ENCODE results near the gene CD300LD. TPM values are rescaled to one million over a fixed set of nuclear protein-coding genes. Genes with fewer than 3 reads are reported as not detected.
A peak's percentile ranks its signal among the peaks of the same experiment; 100 is the strongest.

Gene CD300LD
- polyA plus RNA-seq, 3 donors from 2014 or later, result not detected

DNA sequence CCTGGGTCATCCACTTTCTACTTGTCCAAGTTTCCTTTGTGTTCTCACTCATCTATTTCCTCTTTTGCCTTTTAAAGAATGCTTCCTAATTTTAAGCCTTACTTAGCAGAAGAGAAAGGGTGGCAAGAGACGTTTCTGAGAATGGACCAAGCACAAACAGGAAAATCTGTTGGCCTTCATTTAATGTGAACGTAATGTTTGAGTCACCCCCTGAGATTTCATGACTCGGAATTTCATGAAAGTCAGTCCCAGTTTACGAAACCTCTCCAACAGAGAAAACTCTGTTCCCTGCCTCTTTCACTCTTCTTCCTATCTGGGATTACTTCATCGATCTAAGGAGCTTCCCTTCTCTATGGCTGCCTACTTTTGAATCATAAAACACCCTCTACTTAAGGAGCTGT, 31.6 kb upstream of the CD300LD start, which contains the start of gene CD300E:
Gene CD300E, minus strand, starts transcription at position 46 of the 401 bp plus-strand sequence. CDS start 117 bp downstream, outside the sequence.
- Mint-ChIP-seq H3K4me3 (no peak within 1 kb of the TSS), H3K4me1 (no peaks in the 10 kb centered on the region), H3K27me3 (ENCODE audit: low read depth in 3 of 3) (peaks cover 5 to 16% (median 6%) of the 10 kb centered on the region in 3 donors), H3K27ac (no peak within 1 kb of the TSS), H3K9me3 (peaks cover 0 to 5% (median 0%) of the 10 kb centered on the region in 6 donors), H3K36me3 (peaks cover 0 to 3% (median 0%) of the 10 kb centered on the region in 3 donors)
- DNase-seq, result no peak

DNA sequence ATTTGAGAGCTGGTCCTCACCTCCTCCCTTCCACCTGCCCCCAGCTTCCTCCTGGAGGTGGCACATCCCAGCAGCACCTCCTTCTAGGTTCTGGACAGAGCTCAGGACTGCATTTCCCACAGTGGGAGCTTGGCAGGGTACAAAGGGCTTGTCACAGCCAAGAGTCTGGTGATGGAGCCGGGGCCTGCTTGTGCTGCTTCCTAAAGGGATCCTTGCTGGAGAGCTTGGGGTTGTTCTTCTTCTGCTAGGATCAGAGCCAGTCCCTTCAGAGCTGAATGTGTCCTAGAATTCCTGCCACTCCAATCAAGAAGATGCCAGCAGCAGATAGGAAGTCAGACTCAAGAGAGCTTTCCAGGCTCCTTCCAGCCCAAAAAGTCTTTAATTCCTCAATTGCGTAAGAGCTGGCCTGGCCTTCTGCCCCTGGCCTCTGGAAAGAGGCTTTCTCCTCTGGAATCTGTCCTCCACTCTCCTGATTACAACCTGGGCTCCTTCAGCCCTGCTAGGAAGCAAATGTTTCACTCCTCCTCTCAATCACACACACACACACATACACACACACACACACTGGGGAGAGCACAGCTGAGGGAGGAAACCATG, 27.1 kb upstream of the CD300LD start:
- H3K27ac Mint-ChIP-seq, result no peak overlapping the region
- peaks cover 0 to 2% (median 0%) of the 10 kb centered on the region in 6 donors for H3K9me3 Mint-ChIP-seq
- DNase-seq, result no peak
- no peaks in the 10 kb centered on the region for H3K4me1 Mint-ChIP-seq
- H3K27me3 Mint-ChIP-seq (ENCODE audit: low read depth in 3 of 3), result peaks cover 7 to 9% (median 9%) of the 10 kb centered on the region in 3 donors
- no peaks in the 10 kb centered on the region for H3K36me3 Mint-ChIP-seq
- H3K4me3 Mint-ChIP-seq, result no peak overlapping the region

DNA sequence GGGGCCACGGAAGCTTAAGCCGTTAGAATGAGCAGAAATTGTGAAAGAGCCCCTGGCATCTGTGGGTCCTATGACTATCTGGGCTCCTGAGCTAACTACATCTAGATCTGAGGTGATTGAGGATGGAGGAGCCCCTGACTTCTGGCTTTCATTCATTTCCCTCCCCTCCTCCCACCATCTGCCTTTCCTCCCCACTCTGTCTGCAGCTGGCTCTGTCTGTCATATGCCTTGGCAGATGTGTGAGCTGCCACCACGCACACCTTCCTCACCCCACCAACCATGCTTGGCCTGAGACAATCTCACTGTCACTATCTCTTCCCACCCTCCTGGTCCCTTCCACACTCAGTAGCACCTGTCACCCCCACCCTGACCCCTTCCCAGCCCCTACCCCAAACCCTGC, 26.4 kb upstream of the CD300LD start:
- Mint-ChIP-seq H3K27ac (peak overlapping the region in 1 of 6 donors; percentile 55), H3K4me1 (peaks cover 6% of the 10 kb centered on the region in 2 donors), H3K9me3 (peaks cover 0 to 2% (median 0%) of the 10 kb centered on the region in 6 donors), H3K36me3 (no peaks in the 10 kb centered on the region), H3K27me3 (ENCODE audit: low read depth in 3 of 3) (peaks cover 7 to 9% (median 7%) of the 10 kb centered on the region in 3 donors), H3K4me3 (no peak overlapping the region)
- DNase-seq, result no peak

DNA sequence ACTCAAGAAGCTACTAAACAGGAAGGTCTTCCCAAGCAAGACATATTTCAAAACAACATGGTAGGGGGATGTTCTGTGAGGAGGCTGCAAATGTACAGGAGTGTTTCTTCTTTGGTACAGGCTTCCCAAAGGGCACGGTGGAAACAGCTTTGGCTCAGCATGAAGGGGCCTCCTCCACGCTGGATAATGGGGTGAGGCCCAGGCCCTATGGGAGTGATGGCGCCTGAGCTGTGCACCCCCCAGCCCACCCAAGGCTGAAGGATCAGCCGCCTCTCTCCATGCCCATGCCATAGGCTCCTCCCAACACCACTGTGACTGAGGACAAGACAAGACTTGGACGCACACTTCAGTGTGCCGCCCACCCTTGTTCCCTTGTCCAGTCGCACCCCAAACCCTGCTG, 24.6 kb upstream of the CD300LD start:
- Mint-ChIP-seq H3K27me3 (ENCODE audit: low read depth in 3 of 3) (peaks cover 3 to 8% (median 6%) of the 10 kb centered on the region in 3 donors), H3K9me3 (no peaks in the 10 kb centered on the region), H3K4me1 (peaks cover 22 to 23% of the 10 kb centered on the region in 2 donors), H3K27ac (no peak overlapping the region), H3K4me3 (no peak overlapping the region), H3K36me3 (no peaks in the 10 kb centered on the region)
- DNase-seq, result no peak

DNA sequence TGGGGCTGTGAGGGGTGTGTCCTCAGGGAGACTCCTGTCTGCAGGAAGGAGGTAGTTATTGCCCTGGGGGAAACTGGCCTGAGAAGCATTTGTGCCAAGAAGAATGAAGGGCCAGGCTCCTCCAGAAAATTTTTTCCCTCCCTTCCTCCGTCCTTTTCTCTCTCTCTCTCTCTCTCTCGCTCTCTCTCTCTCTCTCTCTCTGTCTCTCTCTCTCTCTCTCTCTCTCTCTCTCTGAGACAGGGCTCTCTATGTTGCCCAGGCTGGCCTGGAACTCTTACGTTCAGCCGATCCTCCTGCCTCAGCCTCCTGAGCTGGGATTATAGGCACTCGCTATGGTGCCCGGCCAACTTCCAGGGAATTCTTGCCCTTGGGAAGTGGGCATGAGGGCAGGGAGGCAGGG, 20.0 kb upstream of the CD300LD start:
- Mint-ChIP-seq H3K4me3 (peak overlapping the region in 3 of 5 donors; percentile 5 to 55 (median 48)), H3K36me3 (no peaks in the 10 kb centered on the region), H3K27ac (peak overlapping the region in 1 of 6 donors; percentile 59)

DNA sequence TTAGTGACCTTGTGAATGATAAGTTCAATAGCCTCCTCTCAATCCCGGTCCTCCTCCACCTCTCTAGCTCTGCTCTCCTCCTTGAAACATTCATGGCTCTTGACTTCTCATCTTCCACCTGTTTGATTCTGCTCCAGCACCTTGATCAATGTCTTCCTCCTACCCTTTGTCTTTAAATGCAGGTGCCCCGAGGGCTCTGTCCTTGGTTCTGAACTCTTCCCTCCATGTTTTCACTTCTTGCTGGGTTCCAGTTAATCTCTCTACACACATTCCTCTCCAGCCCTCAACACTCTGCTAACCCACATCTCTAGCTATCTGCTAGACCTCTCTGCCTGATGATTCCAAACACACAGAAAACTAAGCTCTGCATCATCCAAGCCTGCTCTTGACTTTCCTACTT, 18.0 kb upstream of the CD300LD start:
- Mint-ChIP-seq H3K27me3 (ENCODE audit: low read depth in 3 of 3) (peaks cover 1 to 5% (median 4%) of the 10 kb centered on the region in 3 donors), H3K4me3 (no peak overlapping the region), H3K9me3 (no peaks in the 10 kb centered on the region), H3K4me1 (peaks cover 25 to 28% of the 10 kb centered on the region in 2 donors), H3K36me3 (no peaks in the 10 kb centered on the region), H3K27ac (no peak overlapping the region)
- no peak for DNase-seq

More for the DNA sequence above, 20.0 kb upstream of the CD300LD start:
- H3K9me3 Mint-ChIP-seq, result no peaks in the 10 kb centered on the region
- H3K27me3 Mint-ChIP-seq (ENCODE audit: low read depth in 3 of 3), result peaks cover 2 to 5% (median 3%) of the 10 kb centered on the region in 3 donors
- H3K4me1 Mint-ChIP-seq, result peaks cover 25 to 28% of the 10 kb centered on the region in 2 donors
- no peak for DNase-seq

DNA sequence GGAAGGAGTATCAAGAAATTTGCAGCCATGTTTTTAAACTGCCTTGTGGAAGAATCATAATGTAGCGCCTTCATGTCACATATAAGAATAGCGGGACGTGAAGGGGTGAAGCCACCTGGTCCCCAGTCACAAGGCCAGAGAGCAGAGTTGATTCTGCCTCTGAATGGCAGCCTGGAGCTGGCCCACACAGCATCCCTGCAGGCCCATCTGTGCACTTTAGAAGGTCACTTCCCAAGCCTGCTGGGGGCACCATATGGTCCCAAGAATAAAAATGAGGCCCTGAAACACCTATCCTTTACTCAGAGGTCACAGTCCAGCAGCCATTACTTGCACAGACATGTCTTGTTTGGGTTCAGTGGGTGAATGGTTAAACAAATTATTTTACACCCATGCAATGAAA, 16.4 kb upstream of the CD300LD start:
- Mint-ChIP-seq H3K4me1 (peaks cover 20 to 23% of the 10 kb centered on the region in 2 donors), H3K27ac (no peak overlapping the region), H3K9me3 (no peaks in the 10 kb centered on the region), H3K4me3 (no peak overlapping the region), H3K36me3 (no peaks in the 10 kb centered on the region), H3K27me3 (ENCODE audit: low read depth in 3 of 3) (peaks cover 1 to 6% (median 4%) of the 10 kb centered on the region in 3 donors)
- DNase-seq, result no peak

DNA sequence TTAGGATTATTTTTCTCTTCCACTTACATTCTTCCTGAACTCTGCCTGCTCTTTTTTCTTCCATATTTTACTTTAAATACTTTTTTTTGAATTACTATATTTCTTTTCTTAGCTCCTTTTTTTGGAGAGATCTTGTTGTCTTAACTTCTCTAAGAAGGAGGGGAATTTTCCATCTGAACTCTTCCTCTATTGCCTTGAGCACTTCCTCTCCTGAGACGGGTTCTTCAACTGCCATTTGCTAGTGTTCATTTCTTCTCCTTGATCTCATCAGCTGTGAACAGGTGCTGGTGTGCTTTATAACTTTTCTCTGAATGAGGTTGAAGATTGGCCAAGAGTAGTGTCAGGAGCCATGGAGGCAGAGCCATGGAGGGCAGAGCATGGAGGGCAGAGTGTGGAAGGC, 15.1 kb upstream of the CD300LD start:
- peaks cover 1 to 7% (median 4%) of the 10 kb centered on the region in 3 donors for H3K27me3 Mint-ChIP-seq (ENCODE audit: low read depth in 3 of 3)
- H3K9me3 Mint-ChIP-seq, result no peaks in the 10 kb centered on the region
- DNase-seq, result no peak
- no peaks in the 10 kb centered on the region for H3K36me3 Mint-ChIP-seq
- H3K27ac Mint-ChIP-seq, result no peak overlapping the region
- H3K4me1 Mint-ChIP-seq, result peaks cover 10 to 11% of the 10 kb centered on the region in 2 donors
- H3K4me3 Mint-ChIP-seq, result no peak overlapping the region

DNA sequence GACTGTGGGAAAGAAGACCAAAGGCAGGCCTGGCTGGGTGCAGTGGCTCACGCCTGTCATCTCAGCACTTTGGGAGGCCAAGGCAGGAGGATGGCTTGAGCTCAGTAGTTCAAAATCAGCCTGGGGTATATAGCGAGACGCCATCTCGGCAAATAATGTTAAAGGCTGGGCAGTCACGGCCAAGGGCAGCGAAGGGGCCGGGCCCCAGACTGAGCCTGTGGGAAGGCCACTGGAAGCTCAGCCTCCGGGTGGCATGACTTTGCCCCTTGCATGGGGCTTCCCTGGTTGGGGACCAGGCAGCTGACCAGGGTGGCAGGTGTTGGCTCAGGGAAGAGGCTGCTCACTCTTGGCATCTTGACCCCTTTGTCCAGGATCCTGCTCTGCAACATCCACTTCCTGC, 14.0 kb upstream of the CD300LD start:
- H3K9me3 Mint-ChIP-seq, result no peaks in the 10 kb centered on the region
- no peak overlapping the region for H3K27ac Mint-ChIP-seq
- DNase-seq, result no peak
- peaks cover 1 to 10% of the 10 kb centered on the region in 2 donors for H3K4me1 Mint-ChIP-seq
- H3K36me3 Mint-ChIP-seq, result no peaks in the 10 kb centered on the region
- H3K27me3 Mint-ChIP-seq (ENCODE audit: low read depth in 3 of 3), result peaks cover 0 to 7% (median 4%) of the 10 kb centered on the region in 3 donors
- H3K4me3 Mint-ChIP-seq, result no peak overlapping the region

DNA sequence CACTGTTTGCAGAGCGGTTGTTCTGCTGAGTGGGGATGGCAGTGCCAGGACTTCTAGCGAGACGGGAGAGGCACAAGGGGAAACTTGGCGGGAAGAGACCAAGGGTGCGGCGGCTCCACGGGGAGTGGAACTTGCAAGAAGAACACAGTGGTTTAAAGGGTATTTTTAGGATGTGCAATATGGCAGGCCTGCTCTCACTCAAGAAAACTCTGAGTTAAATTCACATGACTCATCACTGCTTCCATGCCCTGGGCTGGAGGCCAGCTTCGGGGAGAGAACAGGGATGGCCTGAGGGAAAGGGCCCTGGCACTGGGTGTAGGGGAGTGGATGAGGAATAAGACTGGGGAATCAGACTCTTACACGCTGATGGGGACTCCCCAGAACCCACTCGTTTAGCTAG, 13.3 kb upstream of the CD300LD start:
- Mint-ChIP-seq H3K4me1 (peaks cover 1 to 10% of the 10 kb centered on the region in 2 donors), H3K9me3 (no peaks in the 10 kb centered on the region), H3K27me3 (ENCODE audit: low read depth in 3 of 3) (peaks cover 0 to 7% (median 6%) of the 10 kb centered on the region in 3 donors), H3K4me3 (no peak overlapping the region), H3K36me3 (no peaks in the 10 kb centered on the region), H3K27ac (no peak overlapping the region)
- no peak for DNase-seq

DNA sequence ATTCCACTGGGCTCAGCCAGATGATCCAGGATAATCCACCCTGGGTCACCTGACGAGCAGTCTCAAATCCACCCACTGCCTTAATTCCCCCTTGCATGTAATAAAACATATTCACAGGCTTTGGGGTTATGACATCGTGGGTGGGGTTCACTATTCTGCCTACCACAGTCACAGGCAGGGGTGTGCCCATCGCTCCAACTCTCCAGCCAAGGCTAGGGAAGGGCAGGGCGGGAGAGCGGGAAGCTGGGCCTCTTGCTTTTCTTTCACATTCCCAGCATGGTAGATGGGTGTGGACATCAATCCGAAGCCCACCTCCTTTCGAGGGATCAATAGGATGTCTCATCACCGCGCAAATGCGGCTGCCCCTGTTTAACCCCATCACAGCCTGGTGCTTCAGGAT, 12.7 kb upstream of the CD300LD start:
- Mint-ChIP-seq H3K27me3 (ENCODE audit: low read depth in 3 of 3) (peaks cover 2 to 11% (median 8%) of the 10 kb centered on the region in 3 donors), H3K9me3 (no peaks in the 10 kb centered on the region), H3K4me3 (no peak overlapping the region), H3K27ac (no peak overlapping the region), H3K4me1 (peaks cover 1 to 10% of the 10 kb centered on the region in 2 donors), H3K36me3 (no peaks in the 10 kb centered on the region)
- no peak for DNase-seq

DNA sequence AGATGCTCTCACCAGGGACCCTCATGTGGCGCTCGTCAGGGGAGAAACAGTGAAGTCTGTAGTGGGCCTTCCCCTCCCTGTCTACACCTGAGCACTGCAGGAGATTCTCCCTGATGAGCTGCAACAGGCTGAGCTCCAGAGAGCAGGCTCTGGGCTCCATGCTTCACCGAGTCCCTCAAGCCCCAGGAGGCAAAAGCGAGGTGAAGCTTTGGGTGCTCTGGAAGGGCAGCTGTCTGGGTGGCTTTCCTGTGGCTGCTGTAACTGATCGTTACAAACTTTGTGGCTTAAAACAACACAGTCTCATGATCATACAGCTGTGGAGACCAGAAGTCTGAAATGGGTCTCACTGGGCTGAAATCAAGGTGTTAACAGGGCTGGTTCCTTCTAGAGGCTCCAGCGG, 12.1 kb upstream of the CD300LD start:
- DNase-seq, result no peak
- Mint-ChIP-seq H3K4me3 (no peak overlapping the region), H3K36me3 (no peaks in the 10 kb centered on the region), H3K4me1 (peaks cover 4 to 10% of the 10 kb centered on the region in 2 donors), H3K27ac (no peak overlapping the region), H3K27me3 (ENCODE audit: low read depth in 3 of 3) (peaks cover 2 to 14% (median 11%) of the 10 kb centered on the region in 3 donors), H3K9me3 (no peaks in the 10 kb centered on the region)

DNA sequence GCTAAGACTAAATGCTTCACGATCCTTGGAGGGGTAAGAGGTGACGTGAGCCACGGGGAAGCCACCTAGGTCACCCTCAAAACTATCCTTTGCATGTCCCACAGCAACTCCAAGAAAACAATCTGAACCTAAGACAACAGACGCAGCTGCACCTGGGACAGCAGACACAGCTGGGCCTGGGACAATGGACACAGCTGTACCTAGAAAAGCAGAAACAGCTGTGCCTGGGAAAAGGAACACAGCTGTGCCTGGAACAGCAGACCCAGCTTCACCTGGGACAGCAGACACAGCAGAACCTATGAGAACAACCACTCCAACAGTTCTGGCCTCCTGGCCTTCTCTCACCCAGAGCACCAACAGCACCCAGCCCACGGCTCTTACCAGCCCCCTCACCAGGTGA, 11.7 kb upstream of the CD300LD start:
- no peak for DNase-seq
- H3K27ac Mint-ChIP-seq, result no peak overlapping the region
- H3K36me3 Mint-ChIP-seq, result no peaks in the 10 kb centered on the region
- peaks cover 2 to 14% (median 11%) of the 10 kb centered on the region in 3 donors for H3K27me3 Mint-ChIP-seq (ENCODE audit: low read depth in 3 of 3)
- no peaks in the 10 kb centered on the region for H3K9me3 Mint-ChIP-seq
- H3K4me3 Mint-ChIP-seq, result no peak overlapping the region
- peaks cover 4 to 10% of the 10 kb centered on the region in 2 donors for H3K4me1 Mint-ChIP-seq

DNA sequence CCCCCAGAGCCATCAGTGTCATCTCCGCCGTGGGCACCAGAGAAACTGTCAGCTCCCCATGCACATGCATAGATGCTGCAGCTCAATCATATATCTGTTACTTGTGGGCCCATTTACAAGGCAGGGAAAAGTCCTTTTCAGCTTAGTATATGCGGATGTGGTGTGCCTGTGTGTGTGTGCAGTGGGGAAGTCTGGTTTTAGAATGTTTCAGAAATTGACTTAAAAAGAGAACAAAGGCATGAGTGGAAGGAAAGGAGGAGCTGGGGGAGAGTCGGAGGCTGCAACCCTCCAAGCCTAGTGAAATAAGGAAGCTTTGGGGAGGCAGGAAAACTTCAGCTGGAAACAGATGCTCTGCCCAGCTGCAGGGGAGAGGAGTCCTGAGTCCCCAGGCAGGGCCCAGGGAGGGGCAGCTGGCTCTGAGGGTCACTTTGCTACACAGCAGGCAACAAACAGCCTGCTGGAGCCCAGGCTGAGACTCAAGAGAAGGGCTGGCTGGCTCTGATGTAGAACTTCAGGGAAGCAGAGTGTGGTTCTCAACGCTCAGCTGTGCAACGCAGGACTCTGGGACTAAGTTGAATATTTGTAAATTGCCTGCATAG, 11.1 kb upstream of the CD300LD start:
- H3K27ac Mint-ChIP-seq, result no peak overlapping the region
- H3K9me3 Mint-ChIP-seq, result no peaks in the 10 kb centered on the region
- H3K4me3 Mint-ChIP-seq, result no peak overlapping the region
- H3K36me3 Mint-ChIP-seq, result no peaks in the 10 kb centered on the region
- no peak for DNase-seq
- H3K27me3 Mint-ChIP-seq (ENCODE audit: low read depth in 3 of 3), result peaks cover 2 to 14% (median 11%) of the 10 kb centered on the region in 3 donors
- H3K4me1 Mint-ChIP-seq, result peaks cover 4 to 10% of the 10 kb centered on the region in 2 donors

Measured in immature natural killer cell (primary cell).